ENCODE results near the gene CCDC89.

DNA sequence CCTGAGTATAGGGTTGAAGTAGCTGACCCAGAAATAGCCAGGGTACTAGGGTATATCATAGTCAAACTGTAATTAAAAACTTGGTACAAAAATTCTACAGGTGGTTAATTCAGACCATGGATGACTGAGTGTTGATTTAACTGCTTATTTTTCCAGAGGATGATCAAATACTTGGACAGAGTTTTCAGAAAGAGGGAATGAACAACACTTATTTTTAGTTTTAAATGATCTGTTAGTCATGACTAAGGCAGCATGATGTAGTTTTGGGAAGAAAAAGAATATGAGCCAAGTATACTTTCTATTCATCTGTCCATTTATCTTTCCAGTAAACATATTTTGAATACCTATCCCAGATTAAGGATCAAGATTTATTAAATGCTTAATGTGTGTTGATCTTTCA, 19.8 kb upstream of the CCDC89 start:
- TF ChIP-seq, protein P1, sequence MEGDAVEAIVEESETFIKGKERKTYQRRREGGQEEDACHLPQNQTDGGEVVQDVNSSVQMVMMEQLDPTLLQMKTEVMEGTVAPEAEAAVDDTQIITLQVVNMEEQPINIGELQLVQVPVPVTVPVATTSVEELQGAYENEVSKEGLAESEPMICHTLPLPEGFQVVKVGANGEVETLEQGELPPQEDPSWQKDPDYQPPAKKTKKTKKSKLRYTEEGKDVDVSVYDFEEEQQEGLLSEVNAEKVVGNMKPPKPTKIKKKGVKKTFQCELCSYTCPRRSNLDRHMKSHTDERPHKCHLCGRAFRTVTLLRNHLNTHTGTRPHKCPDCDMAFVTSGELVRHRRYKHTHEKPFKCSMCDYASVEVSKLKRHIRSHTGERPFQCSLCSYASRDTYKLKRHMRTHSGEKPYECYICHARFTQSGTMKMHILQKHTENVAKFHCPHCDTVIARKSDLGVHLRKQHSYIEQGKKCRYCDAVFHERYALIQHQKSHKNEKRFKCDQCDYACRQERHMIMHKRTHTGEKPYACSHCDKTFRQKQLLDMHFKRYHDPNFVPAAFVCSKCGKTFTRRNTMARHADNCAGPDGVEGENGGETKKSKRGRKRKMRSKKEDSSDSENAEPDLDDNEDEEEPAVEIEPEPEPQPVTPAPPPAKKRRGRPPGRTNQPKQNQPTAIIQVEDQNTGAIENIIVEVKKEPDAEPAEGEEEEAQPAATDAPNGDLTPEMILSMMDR (IDR thresholded peaks at IDR 0.05; ENCODE audit: low read length): no peak
- TF ChIP-seq EZH2 (IDR thresholded peaks at IDR 0.05; ENCODE audit: borderline replicate concordance, low read length): no peak
